HEK293 (cell line): Measurements from ENCODE around the gene RALA.

ENCODE experiments used
- TCF7L2 ChIP-seq: IDR thresholded peaks from 2 replicates; pipeline ENCODE4 v1.6.1; 2011; ENCODE audit warnings: low read depth, mild to moderate bottlenecking, inconsistent platforms, low read length, moderate library complexity, borderline replicate concordance
- YY1 ChIP-seq: fragments of 450-650 bp; formaldehyde crosslinking; IDR thresholded peaks from 2 replicates; pipeline ENCODE4 v1.5.1; 2018; ENCODE audit warnings: missing biosample characterization, missing genetic modification characterization
- ZNF324 ChIP-seq: fragments of 450-650 bp; formaldehyde crosslinking; IDR thresholded peaks from 2 replicates; pipeline ENCODE4 v1.5.1; 2016; ENCODE audit warnings: missing biosample characterization, missing genetic modification characterization
- ZNF792 ChIP-seq: fragments of 450-650 bp; formaldehyde crosslinking; IDR thresholded peaks from 2 replicates; pipeline ENCODE4 v1.5.1; 2016; ENCODE audit warnings: missing biosample characterization, missing genetic modification characterization
- TF ChIP-seq, protein P1 (sequence below): fragments of 450-650 bp; formaldehyde crosslinking; optimal IDR thresholded peaks from 2 replicates; pipeline ENCODE3; 2016; ENCODE audit warnings: missing biosample characterization, mild to moderate bottlenecking, missing genetic modification characterization
- TF ChIP-seq, protein P2 (sequence below): fragments of 450-650 bp; formaldehyde crosslinking; IDR thresholded peaks from 2 replicates; pipeline ENCODE4 v1.5.1; 2016; ENCODE audit warnings: missing biosample characterization, missing genetic modification characterization
- TF ChIP-seq, protein P3 (sequence below): fragments of 450-650 bp; formaldehyde crosslinking; IDR thresholded peaks from 2 replicates; pipeline ENCODE4 v1.5.1; 2016; ENCODE audit warnings: missing biosample characterization, missing genetic modification characterization
- TF ChIP-seq, protein P4 (sequence below): fragments of 450-650 bp; formaldehyde crosslinking; IDR thresholded peaks from 2 replicates; pipeline ENCODE4 v1.5.1; 2016; ENCODE audit warnings: missing biosample characterization, missing genetic modification characterization, low read depth
- TF ChIP-seq, protein P5 (sequence below): fragments of 450-650 bp; formaldehyde crosslinking; IDR thresholded peaks from 2 replicates; pipeline ENCODE4 v1.5.1; 2016; ENCODE audit warnings: missing biosample characterization, missing genetic modification characterization
- TF ChIP-seq, protein P6 (sequence below): fragments of 450-650 bp; formaldehyde crosslinking; IDR thresholded peaks from 2 replicates; pipeline ENCODE4 v1.5.1; 2016; ENCODE audit warnings: missing biosample characterization, missing genetic modification characterization
- TF ChIP-seq, protein P7 (sequence below): fragments of 450-650 bp; formaldehyde crosslinking; IDR thresholded peaks from 2 replicates; pipeline ENCODE4 v1.5.1; 2016; ENCODE audit warnings: missing biosample characterization, missing genetic modification characterization
- TF ChIP-seq, protein P8 (sequence below): fragments of 450-650 bp; formaldehyde crosslinking; IDR thresholded peaks from 2 replicates; pipeline ENCODE4 v1.5.1; 2016; ENCODE audit warnings: missing biosample characterization, missing genetic modification characterization

DNA sequence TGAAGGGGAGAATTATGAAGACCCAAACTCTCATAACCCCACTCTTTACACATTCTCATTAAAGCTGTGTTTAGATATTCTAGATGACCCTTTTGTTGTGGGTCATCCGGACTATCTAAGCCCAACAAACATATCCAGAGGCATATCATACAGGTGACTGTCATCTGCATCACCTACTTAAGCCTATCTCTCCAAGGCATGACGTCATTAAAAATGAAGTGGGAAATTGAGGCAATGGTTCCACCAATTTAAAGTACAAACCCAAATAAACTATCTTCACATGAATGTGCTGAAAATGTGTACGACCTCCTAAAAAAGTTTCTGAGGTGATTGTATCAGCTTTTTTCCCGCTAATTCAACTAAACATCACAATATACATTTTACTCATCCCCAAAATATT lies 4.5 kb upstream of the RALA start:
- TF ChIP-seq, protein P1, sequence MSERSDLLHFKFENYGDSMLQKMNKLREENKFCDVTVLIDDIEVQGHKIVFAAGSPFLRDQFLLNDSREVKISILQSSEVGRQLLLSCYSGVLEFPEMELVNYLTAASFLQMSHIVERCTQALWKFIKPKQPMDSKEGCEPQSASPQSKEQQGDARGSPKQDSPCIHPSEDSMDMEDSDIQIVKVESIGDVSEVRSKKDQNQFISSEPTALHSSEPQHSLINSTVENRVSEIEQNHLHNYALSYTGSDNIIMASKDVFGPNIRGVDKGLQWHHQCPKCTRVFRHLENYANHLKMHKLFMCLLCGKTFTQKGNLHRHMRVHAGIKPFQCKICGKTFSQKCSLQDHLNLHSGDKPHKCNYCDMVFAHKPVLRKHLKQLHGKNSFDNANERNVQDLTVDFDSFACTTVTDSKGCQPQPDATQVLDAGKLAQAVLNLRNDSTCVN (tag by site-specific recombination) = no peak
- TF ChIP-seq YY1 (tag by site-specific recombination) (no peak), ZNF792 (tag by site-specific recombination) (no peak), TCF7L2 (no peak), ZNF324 (tag by site-specific recombination) (no peak)
- TF ChIP-seq, protein P2, sequence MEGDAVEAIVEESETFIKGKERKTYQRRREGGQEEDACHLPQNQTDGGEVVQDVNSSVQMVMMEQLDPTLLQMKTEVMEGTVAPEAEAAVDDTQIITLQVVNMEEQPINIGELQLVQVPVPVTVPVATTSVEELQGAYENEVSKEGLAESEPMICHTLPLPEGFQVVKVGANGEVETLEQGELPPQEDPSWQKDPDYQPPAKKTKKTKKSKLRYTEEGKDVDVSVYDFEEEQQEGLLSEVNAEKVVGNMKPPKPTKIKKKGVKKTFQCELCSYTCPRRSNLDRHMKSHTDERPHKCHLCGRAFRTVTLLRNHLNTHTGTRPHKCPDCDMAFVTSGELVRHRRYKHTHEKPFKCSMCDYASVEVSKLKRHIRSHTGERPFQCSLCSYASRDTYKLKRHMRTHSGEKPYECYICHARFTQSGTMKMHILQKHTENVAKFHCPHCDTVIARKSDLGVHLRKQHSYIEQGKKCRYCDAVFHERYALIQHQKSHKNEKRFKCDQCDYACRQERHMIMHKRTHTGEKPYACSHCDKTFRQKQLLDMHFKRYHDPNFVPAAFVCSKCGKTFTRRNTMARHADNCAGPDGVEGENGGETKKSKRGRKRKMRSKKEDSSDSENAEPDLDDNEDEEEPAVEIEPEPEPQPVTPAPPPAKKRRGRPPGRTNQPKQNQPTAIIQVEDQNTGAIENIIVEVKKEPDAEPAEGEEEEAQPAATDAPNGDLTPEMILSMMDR (tag by site-specific recombination) = no peak
- TF ChIP-seq, protein P3, sequence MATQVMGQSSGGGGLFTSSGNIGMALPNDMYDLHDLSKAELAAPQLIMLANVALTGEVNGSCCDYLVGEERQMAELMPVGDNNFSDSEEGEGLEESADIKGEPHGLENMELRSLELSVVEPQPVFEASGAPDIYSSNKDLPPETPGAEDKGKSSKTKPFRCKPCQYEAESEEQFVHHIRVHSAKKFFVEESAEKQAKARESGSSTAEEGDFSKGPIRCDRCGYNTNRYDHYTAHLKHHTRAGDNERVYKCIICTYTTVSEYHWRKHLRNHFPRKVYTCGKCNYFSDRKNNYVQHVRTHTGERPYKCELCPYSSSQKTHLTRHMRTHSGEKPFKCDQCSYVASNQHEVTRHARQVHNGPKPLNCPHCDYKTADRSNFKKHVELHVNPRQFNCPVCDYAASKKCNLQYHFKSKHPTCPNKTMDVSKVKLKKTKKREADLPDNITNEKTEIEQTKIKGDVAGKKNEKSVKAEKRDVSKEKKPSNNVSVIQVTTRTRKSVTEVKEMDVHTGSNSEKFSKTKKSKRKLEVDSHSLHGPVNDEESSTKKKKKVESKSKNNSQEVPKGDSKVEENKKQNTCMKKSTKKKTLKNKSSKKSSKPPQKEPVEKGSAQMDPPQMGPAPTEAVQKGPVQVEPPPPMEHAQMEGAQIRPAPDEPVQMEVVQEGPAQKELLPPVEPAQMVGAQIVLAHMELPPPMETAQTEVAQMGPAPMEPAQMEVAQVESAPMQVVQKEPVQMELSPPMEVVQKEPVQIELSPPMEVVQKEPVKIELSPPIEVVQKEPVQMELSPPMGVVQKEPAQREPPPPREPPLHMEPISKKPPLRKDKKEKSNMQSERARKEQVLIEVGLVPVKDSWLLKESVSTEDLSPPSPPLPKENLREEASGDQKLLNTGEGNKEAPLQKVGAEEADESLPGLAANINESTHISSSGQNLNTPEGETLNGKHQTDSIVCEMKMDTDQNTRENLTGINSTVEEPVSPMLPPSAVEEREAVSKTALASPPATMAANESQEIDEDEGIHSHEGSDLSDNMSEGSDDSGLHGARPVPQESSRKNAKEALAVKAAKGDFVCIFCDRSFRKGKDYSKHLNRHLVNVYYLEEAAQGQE = no peak
- TF ChIP-seq, protein P4, sequence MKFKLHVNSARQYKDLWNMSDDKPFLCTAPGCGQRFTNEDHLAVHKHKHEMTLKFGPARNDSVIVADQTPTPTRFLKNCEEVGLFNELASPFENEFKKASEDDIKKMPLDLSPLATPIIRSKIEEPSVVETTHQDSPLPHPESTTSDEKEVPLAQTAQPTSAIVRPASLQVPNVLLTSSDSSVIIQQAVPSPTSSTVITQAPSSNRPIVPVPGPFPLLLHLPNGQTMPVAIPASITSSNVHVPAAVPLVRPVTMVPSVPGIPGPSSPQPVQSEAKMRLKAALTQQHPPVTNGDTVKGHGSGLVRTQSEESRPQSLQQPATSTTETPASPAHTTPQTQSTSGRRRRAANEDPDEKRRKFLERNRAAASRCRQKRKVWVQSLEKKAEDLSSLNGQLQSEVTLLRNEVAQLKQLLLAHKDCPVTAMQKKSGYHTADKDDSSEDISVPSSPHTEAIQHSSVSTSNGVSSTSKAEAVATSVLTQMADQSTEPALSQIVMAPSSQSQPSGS (tag by site-specific recombination) = peak; percentile 63
- TF ChIP-seq, protein P5, sequence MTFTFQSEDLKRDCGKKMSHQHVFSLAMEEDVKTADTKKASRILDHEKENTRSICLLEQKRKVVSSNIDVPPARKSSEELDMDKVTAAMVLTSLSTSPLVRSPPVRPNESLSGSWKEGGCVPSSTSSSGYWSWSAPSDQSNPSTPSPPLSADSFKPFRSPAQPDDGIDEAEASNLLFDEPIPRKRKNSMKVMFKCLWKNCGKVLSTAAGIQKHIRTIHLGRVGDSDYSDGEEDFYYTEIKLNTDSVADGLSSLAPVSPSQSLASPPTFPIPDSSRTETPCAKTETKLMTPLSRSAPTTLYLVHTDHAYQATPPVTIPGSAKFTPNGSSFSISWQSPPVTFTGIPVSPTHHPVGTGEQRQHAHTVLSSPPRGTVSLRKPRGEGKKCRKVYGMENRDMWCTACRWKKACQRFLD = no peak
- TF ChIP-seq, protein P6, sequence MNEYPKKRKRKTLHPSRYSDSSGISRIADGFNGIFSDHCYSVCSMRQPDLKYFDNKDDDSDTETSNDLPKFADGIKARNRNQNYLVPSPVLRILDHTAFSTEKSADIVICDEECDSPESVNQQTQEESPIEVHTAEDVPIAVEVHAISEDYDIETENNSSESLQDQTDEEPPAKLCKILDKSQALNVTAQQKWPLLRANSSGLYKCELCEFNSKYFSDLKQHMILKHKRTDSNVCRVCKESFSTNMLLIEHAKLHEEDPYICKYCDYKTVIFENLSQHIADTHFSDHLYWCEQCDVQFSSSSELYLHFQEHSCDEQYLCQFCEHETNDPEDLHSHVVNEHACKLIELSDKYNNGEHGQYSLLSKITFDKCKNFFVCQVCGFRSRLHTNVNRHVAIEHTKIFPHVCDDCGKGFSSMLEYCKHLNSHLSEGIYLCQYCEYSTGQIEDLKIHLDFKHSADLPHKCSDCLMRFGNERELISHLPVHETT (tag by site-specific recombination) = no peak
- TF ChIP-seq, protein P7, sequence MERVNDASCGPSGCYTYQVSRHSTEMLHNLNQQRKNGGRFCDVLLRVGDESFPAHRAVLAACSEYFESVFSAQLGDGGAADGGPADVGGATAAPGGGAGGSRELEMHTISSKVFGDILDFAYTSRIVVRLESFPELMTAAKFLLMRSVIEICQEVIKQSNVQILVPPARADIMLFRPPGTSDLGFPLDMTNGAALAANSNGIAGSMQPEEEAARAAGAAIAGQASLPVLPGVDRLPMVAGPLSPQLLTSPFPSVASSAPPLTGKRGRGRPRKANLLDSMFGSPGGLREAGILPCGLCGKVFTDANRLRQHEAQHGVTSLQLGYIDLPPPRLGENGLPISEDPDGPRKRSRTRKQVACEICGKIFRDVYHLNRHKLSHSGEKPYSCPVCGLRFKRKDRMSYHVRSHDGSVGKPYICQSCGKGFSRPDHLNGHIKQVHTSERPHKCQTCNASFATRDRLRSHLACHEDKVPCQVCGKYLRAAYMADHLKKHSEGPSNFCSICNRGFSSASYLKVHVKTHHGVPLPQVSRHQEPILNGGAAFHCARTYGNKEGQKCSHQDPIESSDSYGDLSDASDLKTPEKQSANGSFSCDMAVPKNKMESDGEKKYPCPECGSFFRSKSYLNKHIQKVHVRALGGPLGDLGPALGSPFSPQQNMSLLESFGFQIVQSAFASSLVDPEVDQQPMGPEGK (tag by site-specific recombination) = no peak
- TF ChIP-seq, protein P8, sequence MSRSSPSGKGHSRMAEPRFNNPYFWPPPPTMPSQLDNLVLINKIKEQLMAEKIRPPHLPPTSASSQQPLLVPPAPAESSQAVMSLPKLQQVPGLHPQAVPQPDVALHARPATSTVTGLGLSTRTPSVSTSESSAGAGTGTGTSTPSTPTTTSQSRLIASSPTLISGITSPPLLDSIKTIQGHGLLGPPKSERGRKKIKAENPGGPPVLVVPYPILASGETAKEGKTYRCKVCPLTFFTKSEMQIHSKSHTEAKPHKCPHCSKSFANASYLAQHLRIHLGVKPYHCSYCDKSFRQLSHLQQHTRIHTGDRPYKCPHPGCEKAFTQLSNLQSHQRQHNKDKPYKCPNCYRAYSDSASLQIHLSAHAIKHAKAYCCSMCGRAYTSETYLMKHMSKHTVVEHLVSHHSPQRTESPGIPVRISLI (tag by site-specific recombination) = no peak
